Measurements from ENCODE around the gene HES3. TPM values are rescaled to one million over a fixed set of nuclear protein-coding genes. Genes with fewer than 3 reads are reported as not detected.

The HES3 gene
- total RNA-seq (not detected), polyA plus RNA-seq (not detected)

DNA sequence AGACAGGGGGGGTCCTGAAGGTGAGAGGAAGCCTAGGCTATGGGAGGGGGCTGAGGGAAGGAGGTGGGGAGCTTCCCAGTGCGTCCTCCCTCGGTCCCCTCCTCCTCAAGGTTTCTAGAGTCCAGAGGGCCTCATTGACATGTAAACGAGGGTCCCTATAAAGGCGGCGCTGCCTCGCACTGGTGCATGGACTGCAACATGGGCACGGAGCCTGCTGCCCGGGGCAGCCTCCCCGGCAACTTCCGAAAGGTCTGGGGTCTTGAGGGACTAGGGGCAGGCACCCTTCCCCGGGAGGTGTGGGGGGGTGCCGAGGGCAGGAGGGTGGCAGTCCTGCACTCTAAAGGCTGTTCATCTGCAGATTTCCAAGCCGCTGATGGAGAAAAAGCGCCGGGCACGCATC lies at the start of gene HES3:
HES3 (plus strand) TSS at position 187 of the 400 bp plus-strand sequence; CDS start at position 374, 187 bp downstream.
- WGBS, 2 donors = 6 to 9% methylated on average over 15 to 16 of the region's 16 CpGs
- H3K9me3 ChIP-seq = no peaks in the 10 kb centered on the region
- H3K4me1 ChIP-seq = peaks cover 0 to 10% (median 0%) of the 10 kb centered on the region in 3 donors
- H3K27ac ChIP-seq = no peak within 1 kb of the TSS
- DNase-seq = peak in 1 of 6 donors; percentile 78
- no peak for FAIRE-seq
- peaks cover 0 to 47% (median 10%) of the 10 kb centered on the region in 4 donors for H3K27me3 ChIP-seq
- TF ChIP-seq CTCF (IDR thresholded peaks at IDR 0.05) = no peak
- intact Hi-C loops (cut with DNase I) = loop anchor here in 2 of 3 donors (10.0 kb wide), 2 partner anchors 101 to 189 kb away; no protein-coding TSS in a partner anchor
- H3K36me3 ChIP-seq = no peaks in the 10 kb centered on the region
- no peak within 1 kb of the TSS for H3K4me3 ChIP-seq
- ATAC-seq = no peak

DNA sequence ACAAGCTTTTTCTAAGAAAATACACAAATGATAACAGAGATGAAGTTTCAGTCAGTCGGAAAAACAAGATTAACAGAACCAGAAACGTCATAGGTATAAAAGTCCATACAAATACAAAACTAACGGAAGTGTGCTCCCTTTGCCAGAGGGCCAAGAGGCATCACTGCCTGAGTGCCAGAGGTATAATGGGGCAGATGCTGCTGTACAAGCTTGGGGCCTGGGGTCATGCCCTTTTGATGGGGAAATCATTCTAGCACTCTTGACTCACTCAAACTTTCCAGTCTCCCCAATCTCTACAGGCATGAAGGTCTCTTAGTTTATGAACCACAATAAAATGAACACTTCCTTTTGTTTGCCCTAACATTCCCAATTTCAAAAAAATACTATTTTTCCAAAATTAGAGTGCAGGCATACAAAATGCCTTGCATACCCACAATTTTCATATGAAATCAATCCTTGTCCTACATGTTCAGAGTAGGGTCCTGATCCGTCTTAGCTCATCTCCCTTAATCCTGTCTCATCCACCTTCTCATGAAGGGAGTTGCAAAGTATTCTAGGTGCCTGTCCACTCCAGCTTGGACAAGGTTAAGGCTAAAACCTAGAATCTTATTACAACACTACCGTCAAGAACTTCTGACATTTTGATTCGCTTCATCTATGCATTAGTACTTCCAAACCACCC lies 46.1 kb upstream of the HES3 start:
- H3K9me3 ChIP-seq = no peaks in the 10 kb centered on the region
- intact Hi-C loops (cut with DNase I) = no loop called here
- peaks cover 8 to 13% (median 11%) of the 10 kb centered on the region in 3 donors for H3K4me1 ChIP-seq
- no peaks in the 10 kb centered on the region for H3K27me3 ChIP-seq
- H3K36me3 ChIP-seq = peaks cover 3 to 30% (median 19%) of the 10 kb centered on the region in 3 donors
- TF ChIP-seq CTCF (IDR thresholded peaks at IDR 0.05) = no peak
- 35 to 38% methylated on average over 6 of the region's 6 CpGs for WGBS, 2 donors
- DNase-seq (no peak), ATAC-seq (no peak), FAIRE-seq (no peak)
- H3K4me3 ChIP-seq = peak overlapping the region in 2 of 4 donors; percentile 71 to 100
- H3K27ac ChIP-seq = no peak overlapping the region

DNA sequence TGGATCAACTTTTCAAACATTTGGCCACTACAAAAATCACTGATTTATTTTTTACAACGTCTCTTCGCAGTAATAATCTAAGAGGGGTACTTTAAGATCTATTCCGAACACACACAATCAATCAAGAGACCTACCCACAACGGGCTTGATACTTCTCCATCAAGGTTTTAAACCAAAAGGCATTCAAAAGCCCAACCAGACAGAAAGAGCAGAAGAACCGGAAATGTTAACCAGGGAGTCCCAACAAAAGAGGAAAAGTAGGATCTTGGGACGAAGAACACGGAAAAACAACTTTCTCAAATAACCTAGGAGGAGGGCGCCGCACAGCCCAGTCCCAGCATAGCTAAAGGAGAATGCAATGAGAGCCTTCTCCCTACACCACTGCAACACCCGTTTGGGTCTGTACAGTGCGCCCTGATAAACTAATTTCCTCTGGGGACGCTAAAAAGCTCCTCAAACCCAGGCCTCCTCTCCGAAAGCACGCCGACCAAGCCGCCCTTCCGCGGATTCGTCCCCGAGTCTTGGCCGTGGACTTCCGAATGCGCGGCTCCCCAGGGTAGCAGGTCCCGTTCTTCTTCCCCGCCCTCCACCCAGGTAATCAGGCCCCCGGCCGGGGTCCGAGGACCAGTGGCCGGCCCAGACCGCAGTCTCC lies 45.2 kb upstream of the HES3 start:
- intact Hi-C loops (cut with DNase I) = no loop called here
- 0 to 1% methylated on average over 31 of the region's 31 CpGs for WGBS, 2 donors
- Histone ChIP-seq H3K36me3 (peaks cover 3 to 21% (median 15%) of the 10 kb centered on the region in 3 donors), H3K27ac (peak overlapping the region; percentile 20 to 79 (median 66)), H3K4me1 (peaks cover 8 to 13% (median 11%) of the 10 kb centered on the region in 3 donors), H3K4me3 (peak overlapping the region; percentile 71 to 100 (median 85)), H3K27me3 (no peaks in the 10 kb centered on the region), H3K9me3 (no peaks in the 10 kb centered on the region)
- ATAC-seq (peak; percentile 5 to 28 (median 9)), FAIRE-seq (no peak), DNase-seq (no peak)
- TF ChIP-seq CTCF (IDR thresholded peaks at IDR 0.05) = no peak

GRCh38 chr1:6199298-6200187 lies 44.4 kb upstream of the HES3 start, which contains the start of gene RPL22:
Gene RPL22, minus strand, starts transcription at chr1:6199595. Its CDS starts 22 bp downstream, at chr1:6199573.
- peak; percentile 97 to 99 (median 98) for ATAC-seq
- H3K9me3 ChIP-seq = no peaks in the 10 kb centered on the region
- FAIRE-seq = peak; percentile 94
- DNase-seq = peak; percentile 93 to 98 (median 98)
- intact Hi-C loops (cut with DNase I) = no loop called here
- TF ChIP-seq CTCF (IDR thresholded peaks at IDR 0.05) = no peak
- 2% methylated on average over 53 of the region's 53 CpGs for WGBS, 2 donors
- H3K27ac ChIP-seq = peak within 1 kb of the TSS; percentile 59 to 79 (median 66)
- H3K4me1 ChIP-seq = peaks cover 8 to 13% (median 11%) of the 10 kb centered on the region in 3 donors
- H3K36me3 ChIP-seq = peaks cover 0 to 13% (median 7%) of the 10 kb centered on the region in 3 donors
- no peaks in the 10 kb centered on the region for H3K27me3 ChIP-seq
- peak within 1 kb of the TSS; percentile 71 to 100 (median 85) for H3K4me3 ChIP-seq
